Hematopoietic multipotent progenitor cell treated with erythropoietin and hydrocortisone succinate and interleukin-3 and kit ligand, for 17 days (in vitro differentiated cells): ENCODE data around the gene MTHFD1L.
"Not testable (repeated sequence)": the region's sequence is repeated elsewhere in the genome, so short reads cannot be mapped to it uniquely, and the experiment has no call there.

Experiments
- DNase-seq: peaks from one replicate; pipeline ENCODE4 v3.0.0-alpha.2; 2015; ENCODE audit warnings: low spot score

The MTHFD1L gene

GRCh38 chr6:151016107-151016506 lies 150.6 kb downstream of the MTHFD1L start:
- no peak for DNase-seq

DNA sequence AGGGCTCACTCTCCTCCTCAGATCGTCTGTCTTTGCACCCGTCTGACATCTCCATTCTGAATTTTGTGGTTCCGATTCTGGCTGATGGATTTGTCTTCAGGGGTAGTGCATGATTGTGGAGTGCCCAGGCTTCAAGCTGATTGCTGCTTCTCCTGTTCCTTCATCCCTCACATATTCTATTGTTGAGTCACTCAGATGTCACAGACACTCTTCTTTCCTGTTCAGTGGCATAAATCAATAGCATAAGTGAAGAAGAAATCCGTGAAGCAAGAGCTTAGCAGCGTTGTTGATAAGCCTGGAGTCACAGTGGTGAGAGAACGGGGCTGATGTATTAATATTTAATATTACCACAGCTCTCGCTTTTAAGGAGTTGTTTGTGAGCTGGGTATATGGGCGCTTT lies 152.5 kb downstream of the MTHFD1L start:
- DNase-seq = no peak

DNA sequence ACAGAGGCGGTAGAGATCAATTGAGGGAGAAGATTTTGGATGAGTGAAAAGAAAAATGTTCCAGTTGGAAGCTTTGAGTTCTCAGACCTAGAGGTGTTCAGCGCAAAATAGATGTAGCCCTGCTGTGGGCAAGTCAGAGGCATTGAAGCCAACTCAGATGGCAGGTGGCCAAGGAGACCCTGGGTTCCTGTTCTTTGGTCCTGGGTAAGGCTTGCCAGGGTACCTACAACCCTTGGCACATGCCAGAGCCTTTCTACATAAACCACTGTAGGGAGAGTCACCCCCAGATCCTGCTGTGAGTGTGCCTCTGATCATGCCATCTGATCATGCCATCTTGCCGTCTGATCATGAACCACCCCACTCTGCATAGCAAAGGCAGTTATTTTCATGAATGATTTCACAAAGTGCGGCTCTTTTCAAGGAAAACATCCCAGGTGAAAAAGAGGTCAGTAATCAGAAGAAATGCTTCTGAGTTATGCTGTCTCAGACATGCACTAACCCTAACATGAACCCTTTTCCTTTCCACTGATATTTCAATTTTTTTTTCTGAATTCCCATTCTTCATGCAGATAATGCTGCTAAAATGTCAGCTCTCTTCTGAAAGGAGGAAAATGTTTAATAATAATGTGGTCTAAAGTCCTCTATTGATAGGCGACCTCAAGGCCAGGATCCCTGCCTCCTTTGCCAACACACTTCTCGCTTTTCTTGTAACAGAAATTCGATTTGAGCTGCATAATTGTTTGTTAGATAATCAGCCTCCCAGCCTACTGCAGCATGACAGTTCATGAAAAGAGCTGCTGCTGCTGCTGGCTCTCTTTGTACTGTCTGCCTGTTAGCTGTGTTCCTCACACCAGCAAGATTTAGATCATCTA lies 153.6 kb downstream of the MTHFD1L start:
- DNase-seq = no peak

DNA sequence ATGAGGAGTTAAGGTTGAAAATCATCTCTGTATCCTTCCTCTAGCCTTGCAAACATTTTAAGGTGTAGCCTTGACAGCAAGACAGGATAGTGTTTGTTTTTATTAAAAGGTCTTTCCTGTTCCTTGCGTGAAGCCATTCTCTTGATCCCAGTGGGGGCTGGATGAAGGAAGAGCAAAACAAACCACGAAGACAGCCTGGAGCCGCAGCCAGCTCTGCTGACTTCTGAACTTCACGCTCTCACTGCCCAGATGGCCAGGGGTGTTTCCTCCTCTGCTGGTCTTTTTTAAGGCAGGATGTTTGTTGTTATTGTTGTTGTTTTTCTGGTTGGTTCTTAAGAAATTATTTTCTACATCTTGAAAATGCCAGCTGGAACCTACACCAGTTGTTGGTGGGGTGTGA lies 156.4 kb downstream of the MTHFD1L start:
- no peak for DNase-seq

- DNase-seq = no peak
Observed at GRCh38 chr6:151022492-151022891, 157.0 kb downstream of the MTHFD1L start.

GRCh38 chr6:151023342-151023741 lies 157.8 kb downstream of the MTHFD1L start:
- no peak for DNase-seq

GRCh38 chr6:151024597-151024996 lies 159.1 kb downstream of the MTHFD1L start:
- DNase-seq = no peak

GRCh38 chr6:151025076-151025475 lies 159.6 kb downstream of the MTHFD1L start:
- DNase-seq = no peak

GRCh38 chr6:151026041-151026663 lies 160.7 kb downstream of the MTHFD1L start:
- DNase-seq = no peak

DNA sequence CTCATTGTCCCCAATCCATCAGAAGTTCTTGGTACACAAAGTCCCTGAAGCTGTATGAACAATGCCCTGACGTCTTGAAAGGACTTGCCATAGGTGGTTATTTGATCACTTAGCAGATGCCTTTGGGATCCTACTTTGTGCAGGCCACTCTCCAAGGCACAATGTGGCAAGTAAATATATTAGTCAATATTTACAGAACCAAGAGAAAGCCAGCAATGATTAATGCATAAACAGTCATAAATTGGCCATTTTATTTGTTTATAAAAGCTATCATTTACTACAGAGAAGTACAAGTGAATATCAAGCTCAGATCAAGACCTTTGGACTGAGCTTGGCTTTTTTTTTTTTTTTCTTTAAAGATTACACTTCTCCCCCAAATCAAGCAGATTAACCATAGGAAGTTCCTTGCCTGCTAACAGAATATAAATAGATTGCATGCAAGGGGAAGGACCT lies 161.8 kb downstream of the MTHFD1L start:
- no peak for DNase-seq

DNA sequence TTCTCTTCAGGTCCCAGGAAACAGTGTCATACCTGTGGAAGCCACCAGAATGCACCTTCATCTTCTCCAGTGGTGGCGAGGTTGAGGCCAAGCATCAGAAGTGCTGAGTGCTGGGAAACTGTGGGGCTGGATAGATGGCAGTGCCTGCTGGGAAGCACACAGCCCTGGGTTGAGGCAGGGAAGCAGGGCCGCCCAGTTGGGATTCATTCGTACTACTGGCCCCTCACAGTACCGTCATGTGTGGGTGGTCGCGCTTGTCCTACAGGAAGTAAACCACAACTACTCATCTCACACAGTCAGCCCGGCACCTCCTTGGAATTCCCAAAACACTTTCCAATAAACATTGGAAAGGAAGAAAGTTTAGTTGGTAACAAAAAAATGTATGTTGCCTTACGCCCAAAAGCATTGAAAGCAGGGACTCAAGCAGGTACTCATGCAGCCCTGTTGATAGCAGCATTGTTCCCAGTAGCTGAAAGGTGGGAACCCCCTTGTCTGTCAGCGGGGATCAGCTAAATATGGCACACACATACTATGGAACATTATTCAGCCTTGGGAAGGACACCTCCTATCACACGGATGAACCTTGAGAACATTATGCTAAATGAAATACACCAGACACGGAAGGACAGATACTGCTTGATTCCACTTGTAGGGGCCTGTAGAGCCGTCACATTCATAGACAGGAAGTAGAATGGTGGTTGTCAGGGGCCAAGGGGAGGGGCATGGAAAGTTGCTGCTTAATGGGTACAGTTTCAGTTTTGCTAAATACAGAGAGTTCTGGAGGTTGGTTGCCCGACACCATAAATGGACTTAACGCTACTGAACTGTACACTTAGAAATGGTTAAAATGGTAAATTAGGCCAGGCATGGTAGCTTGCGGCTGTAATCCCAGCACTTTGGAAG lies 162.7 kb downstream of the MTHFD1L start:
- DNase-seq = no peak

DNA sequence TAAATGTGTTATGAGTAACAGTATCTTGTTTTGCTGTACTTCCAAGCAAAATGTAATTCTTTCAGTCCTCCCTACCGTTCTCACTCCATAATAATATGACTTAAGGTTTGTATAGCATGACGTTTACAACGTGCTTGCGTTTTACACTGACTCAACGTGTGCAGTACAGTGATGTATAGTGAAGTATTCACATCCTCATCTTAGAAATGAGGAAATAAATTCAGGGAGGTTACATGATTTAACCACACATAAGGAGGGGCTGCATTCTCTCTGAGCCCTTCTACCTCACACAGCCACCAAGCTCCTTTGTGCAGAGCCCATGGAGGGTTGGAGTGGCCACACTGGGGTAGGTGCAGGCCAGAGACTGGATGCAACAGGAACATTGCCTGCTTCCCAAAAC lies 164.5 kb downstream of the MTHFD1L start:
- DNase-seq = no peak

- no peak for DNase-seq
Observed at GRCh38 chr6:151032034-151032433, 166.5 kb downstream of the MTHFD1L start.

DNA sequence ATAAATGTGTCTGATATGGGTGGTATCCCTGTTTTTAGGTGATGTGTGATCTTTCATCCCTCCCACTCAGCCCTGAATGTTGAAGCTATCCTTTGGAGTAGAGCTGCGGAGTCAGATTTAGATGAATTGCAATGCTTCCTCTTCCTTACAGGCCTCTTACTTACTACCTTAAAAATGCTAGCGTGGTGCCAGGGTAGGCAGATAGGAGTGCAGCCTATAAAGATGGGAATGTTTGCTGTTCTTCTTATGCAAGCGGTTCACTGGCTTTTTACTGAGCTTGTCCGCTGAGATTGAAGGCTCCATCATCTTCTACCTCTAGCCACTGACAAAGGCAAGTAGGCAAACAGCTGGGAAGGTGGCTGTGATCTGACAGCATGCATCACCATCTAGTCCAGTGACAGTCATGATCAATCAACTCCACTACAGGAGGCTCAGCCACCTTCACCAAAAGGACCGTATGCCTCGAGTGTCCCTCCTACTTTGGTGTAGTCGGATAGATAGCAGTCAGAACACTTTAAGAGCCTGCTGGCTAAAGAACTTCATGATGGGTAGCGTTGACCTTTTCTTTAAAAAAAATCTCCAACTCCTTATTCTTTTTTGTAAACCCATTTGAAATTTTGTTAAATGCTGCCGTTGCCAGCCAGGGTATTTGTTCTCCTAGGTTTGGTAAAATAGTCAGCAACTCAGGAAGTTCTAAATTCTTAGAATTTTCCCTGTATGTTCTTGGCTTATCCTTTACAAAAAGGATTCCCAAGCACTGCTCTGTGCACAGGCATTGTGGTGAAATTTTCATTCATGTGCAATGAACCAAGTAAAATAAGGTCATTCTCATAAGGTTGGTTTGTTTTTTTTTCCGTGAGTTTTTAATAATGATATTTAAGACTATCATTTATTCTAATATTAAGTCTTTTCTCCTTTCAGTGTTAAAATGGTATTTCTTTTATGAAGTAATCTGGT lies 169.6 kb downstream of the MTHFD1L start:
- DNase-seq = no peak

DNA sequence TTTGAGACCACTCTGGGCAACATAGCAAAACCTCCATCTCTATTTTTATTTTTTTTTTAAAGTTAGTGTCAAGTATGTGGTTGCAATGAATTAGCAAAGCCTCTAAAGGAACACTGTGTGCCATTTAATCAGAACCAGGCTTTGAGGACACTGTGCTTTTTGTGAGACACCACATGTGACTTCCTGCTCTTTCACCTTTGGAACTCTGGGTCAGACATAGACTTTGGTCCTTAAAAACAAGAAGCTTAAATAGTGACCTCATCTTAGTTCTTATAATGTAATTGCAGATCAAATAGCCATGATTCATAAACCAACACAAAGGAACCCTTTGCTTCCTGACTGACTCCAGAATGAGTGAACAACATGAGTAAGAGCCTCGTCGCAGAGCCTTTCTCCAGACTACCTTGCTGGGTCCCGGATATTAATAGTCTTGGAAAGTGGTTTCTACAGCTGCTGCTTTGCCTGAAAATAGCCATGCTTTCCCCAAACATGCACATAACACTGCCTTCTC lies 170.8 kb downstream of the MTHFD1L start:
- not testable (repeated sequence) for DNase-seq

- no peak for DNase-seq
Observed at GRCh38 chr6:151036869-151037680, 171.6 kb downstream of the MTHFD1L start.

- DNase-seq = no peak
Observed at GRCh38 chr6:151038616-151039015, 173.1 kb downstream of the MTHFD1L start.

DNA sequence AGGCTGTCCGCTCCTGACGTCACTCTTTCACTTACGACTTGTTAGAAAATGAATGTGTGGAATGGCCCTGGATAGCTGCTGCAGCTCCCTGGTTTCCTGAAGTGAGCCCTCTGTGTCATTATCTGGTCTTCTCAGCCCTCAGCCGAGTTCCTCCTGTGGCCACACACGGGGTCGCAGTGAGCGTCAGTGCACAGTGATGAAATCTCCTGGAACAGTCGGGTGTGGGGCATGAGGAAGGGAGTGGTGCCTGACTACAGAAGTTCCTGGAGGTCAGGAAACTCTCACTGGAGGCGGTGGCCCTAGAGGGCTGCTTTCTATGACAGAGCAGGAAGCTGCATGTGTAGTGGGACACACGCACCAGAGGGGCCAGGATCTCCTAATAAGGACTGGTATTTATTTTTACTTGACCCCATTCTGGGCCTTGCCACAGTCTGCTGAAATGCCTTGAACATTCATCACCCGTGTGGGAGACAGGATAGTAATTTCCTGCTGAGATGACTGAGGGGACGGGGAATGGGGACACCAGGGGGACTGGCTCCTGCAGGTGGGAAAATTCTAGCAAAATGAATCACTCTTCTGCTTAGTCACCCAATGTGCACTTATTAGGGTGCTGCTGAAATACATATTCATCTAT lies 175.5 kb downstream of the MTHFD1L start:
- not testable (repeated sequence) for DNase-seq

GRCh38 chr6:151041686-151042085 lies 176.2 kb downstream of the MTHFD1L start:
- no peak for DNase-seq

DNA sequence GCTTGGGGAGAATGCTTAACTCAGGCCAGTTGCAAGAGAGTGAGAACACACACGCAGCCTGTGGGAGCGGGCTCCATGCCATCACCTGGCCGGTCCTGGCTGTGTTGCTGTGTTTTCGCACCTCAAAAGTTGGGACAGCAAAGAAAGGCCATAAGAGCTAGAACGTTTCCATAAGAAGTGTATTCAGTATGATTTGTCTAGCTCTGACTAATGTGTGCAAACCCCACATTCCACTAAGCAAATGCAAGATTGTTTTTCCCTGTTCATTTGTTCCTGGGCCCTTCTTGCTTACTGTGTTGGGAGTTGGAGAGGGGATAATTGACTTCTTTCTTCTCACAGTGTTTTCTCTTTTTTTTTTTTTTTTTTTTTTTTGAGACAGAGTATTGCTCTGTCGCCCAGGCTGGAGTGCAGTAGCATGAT lies 177.4 kb downstream of the MTHFD1L start:
- not testable (repeated sequence) for DNase-seq
